Suprapubic skin (tissue), 4 donors: ENCODE measurements around the gene RIMBP2. TPM values are rescaled to one million over a fixed set of nuclear protein-coding genes. Genes with fewer than 3 reads are reported as not detected.

ENCODE experiments used
- DNase-seq, 2 donors: peaks; one replicate each; pipeline ENCODE4 v3.0.0-alpha.2; 2019; ENCODE audit warnings: low spot score in 2 of 2
- H3K27ac ChIP-seq: fragments of 200-600 bp; sonication (generic); one replicate; pipeline ENCODE4 v1.5.1; 2019
- H3K27me3 ChIP-seq: fragments of 200-600 bp; sonication (generic); one replicate; pipeline ENCODE4 v1.5.1; 2019
- H3K36me3 ChIP-seq: fragments of 200-600 bp; sonication (generic); one replicate; pipeline ENCODE4 v1.5.1; 2019
- H3K4me1 ChIP-seq: fragments of 200-600 bp; sonication (generic); one replicate; pipeline ENCODE4 v1.5.1; 2019
- H3K4me3 ChIP-seq: fragments of 200-600 bp; sonication (generic); one replicate; pipeline ENCODE4 v1.5.1; 2019; ENCODE audit warnings: mild to moderate bottlenecking
- H3K9me3 ChIP-seq: fragments of 200-600 bp; sonication (generic); one replicate; pipeline ENCODE4 v1.5.1; 2019
- EP300 ChIP-seq: sonication (generic); formaldehyde crosslinking; IDR thresholded peaks from one replicate; pipeline ENCODE4 v1.6.1; 2017; ENCODE audit warnings: antibody characterized with exemption
- POLR2A ChIP-seq, 2 donors: fragments of 450-650 bp; IDR thresholded peaks; one replicate each; pipeline ENCODE4 v1.6.1; 2017; ENCODE audit warnings: antibody characterized with exemption in 2 of 2, mild to moderate bottlenecking in 2 of 2, moderate library complexity in 2 of 2
- POLR2AphosphoS5 ChIP-seq, 3 donors: sonication (generic); formaldehyde crosslinking; IDR thresholded peaks; one replicate each; pipeline ENCODE4 v1.6.1; 2017; ENCODE audit warnings: antibody characterized with exemption in 3 of 3
- WGBS: methylation state at CpG from one replicate; pipeline ENCODE4 v1.1.5; 2018; 5-methylcytosine and 5-hydroxymethylcytosine counted together
- total RNA-seq, 4 donors: library from RNA; depleted of rRNA; stranded (reverse); fragments of >200 nt; gene quantifications; one replicate each; pipeline ENCODE4 v1.1.0, GENCODE V29; 2016
- TF ChIP-seq, protein P1 (sequence below), 2 donors: fragments of 200-600 bp in 1 of 2; fragments of 450-650 bp in 1 of 2; sonication (generic) in 1 of 2; IDR thresholded peaks; one replicate each; pipeline ENCODE4 v1.5.1; 2016 to 2019; ENCODE audit warnings: antibody characterized with exemption in 2 of 2, mild to moderate bottlenecking in 1 of 2, moderate library complexity in 1 of 2

The RIMBP2 gene
- total RNA-seq, 4 donors from 2014 or later = 2.1 to 21.8 (median 3.0) TPM

DNA sequence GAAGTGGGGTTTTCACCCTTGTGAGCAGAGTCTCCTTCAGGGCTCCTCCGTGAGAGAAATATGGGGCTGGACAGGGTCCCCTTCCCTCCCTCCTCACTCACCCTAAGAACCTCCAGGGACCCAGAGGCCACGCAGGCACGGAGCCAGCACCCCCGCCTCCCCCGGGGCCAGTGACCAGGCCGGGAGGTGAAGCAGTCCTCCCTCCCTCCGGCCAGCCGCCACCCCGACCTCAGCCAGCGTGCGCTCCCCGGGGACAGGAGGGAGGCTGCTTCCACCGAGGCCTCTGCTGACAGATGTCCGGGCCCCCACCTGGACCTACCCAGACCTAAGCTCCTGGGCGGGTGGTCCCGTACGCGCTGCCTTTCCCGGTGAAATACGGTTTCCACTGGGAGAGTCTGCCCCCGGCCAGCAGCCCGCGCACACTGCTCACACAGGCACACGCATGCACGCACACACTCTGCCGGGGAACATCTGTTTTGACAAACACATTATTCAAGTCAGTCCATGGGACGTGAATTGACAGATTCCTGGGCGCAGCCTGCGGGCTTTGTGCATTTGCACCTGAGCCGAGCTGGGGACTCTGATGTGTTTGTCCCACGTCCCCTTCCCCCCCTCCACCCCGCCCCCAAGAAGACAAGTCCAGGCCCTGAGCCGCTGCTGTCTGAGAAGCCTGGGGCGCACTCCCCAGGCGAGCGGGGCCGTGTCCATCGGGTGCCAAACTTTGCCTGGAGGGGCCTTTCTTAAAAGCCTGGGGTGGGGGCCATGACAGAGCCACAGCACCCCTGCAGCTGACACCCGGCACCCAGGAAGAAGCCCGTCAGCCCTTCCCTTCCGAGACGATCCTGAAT is 725 bp downstream of the RIMBP2 start:
- Histone ChIP-seq H3K9me3 (no peaks in the 10 kb centered on the region), H3K4me3 (peak overlapping the region; percentile 50), H3K4me1 (peaks cover 37% of the 10 kb centered on the region), H3K27me3 (peaks cover 46% of the 10 kb centered on the region), H3K27ac (no peak overlapping the region), H3K36me3 (no peaks in the 10 kb centered on the region)
- DNase-seq = no peak
- TF ChIP-seq EP300 (no peak), POLR2A (IDR thresholded peaks at IDR 0.05) (no peak), POLR2AphosphoS5 (IDR thresholded peaks at IDR 0.05) (no peak)
- TF ChIP-seq, protein P1, sequence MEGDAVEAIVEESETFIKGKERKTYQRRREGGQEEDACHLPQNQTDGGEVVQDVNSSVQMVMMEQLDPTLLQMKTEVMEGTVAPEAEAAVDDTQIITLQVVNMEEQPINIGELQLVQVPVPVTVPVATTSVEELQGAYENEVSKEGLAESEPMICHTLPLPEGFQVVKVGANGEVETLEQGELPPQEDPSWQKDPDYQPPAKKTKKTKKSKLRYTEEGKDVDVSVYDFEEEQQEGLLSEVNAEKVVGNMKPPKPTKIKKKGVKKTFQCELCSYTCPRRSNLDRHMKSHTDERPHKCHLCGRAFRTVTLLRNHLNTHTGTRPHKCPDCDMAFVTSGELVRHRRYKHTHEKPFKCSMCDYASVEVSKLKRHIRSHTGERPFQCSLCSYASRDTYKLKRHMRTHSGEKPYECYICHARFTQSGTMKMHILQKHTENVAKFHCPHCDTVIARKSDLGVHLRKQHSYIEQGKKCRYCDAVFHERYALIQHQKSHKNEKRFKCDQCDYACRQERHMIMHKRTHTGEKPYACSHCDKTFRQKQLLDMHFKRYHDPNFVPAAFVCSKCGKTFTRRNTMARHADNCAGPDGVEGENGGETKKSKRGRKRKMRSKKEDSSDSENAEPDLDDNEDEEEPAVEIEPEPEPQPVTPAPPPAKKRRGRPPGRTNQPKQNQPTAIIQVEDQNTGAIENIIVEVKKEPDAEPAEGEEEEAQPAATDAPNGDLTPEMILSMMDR (IDR thresholded peaks at IDR 0.05) = no peak
- WGBS = 2% methylated on average over 16 of the region's 42 CpGs

DNA sequence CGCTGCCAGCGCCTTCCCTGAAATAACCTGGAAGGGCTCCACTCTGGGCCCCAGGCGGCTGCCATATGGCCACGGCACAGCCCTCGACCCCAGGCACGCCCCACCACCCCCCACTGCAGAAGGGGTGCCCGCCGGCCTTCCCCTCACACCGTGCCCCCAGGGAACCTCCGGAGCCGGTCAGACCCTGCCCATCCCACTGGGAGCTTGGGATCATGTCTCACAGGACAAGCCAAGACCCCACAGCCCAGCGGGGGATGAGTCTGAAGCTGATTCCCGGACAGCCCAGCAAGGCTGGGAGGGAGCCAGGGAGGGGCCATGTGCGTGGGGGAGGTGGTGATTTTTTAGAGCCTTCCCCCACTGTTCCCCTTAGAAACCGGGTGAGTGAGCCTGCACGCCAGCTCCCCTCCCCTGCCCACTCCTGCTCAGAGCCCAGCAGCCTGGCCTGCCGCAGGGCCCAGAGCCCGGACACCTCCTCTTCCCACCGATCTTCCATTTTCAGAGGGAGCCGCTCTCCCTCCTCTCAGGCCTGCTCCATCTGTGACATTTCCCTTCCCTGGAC is 1.4 kb downstream of the RIMBP2 start:
- H3K4me1 ChIP-seq = peaks cover 37% of the 10 kb centered on the region
- H3K27me3 ChIP-seq = peaks cover 42% of the 10 kb centered on the region
- no peak for TF ChIP-seq POLR2AphosphoS5 (IDR thresholded peaks at IDR 0.05)
- TF ChIP-seq POLR2A (IDR thresholded peaks at IDR 0.05) = no peak
- TF ChIP-seq EP300 = no peak
- TF ChIP-seq, protein P1 (IDR thresholded peaks at IDR 0.05) = no peak
- H3K27ac ChIP-seq = no peak overlapping the region
- H3K36me3 ChIP-seq = no peaks in the 10 kb centered on the region
- WGBS = 0% methylated on average over 7 of the region's 20 CpGs
- no peak for DNase-seq
- H3K9me3 ChIP-seq = no peaks in the 10 kb centered on the region
- peak overlapping the region; percentile 50 for H3K4me3 ChIP-seq

DNA sequence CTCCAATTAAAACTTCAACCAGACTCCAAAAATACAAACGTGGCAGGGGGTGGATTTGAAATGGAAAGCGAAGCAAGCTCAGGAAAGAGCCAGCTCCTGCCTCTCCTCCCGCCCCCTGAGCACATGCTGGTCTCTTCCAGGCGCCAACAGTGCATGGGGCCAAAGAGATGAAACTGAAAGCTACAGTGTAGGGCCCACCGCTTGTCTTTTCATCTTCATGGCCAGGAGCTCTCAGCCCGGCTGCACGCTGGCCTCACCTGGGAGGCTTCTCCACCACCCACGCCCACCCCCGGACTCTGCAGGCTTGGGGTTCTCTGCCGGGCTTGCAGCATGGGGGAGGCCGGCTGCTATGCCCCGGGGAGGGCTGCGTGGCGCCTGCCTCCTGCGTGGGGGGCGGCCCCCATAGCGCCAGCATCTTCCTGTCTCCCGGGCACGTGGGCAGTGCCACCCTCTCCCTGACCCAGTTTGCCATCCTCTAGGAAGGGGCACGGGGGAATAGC is 2.0 kb downstream of the RIMBP2 start:
- H3K4me3 ChIP-seq = peak overlapping the region; percentile 50
- TF ChIP-seq, protein P1 (IDR thresholded peaks at IDR 0.05) = no peak
- TF ChIP-seq EP300 (no peak), POLR2A (IDR thresholded peaks at IDR 0.05) (no peak), POLR2AphosphoS5 (IDR thresholded peaks at IDR 0.05) (no peak)
- peaks cover 39% of the 10 kb centered on the region for H3K4me1 ChIP-seq
- peaks cover 46% of the 10 kb centered on the region for H3K27me3 ChIP-seq
- H3K36me3 ChIP-seq = no peaks in the 10 kb centered on the region
- DNase-seq = no peak
- WGBS = 2% methylated on average over 5 of the region's 20 CpGs
- no peak overlapping the region for H3K27ac ChIP-seq
- H3K9me3 ChIP-seq = no peaks in the 10 kb centered on the region

DNA sequence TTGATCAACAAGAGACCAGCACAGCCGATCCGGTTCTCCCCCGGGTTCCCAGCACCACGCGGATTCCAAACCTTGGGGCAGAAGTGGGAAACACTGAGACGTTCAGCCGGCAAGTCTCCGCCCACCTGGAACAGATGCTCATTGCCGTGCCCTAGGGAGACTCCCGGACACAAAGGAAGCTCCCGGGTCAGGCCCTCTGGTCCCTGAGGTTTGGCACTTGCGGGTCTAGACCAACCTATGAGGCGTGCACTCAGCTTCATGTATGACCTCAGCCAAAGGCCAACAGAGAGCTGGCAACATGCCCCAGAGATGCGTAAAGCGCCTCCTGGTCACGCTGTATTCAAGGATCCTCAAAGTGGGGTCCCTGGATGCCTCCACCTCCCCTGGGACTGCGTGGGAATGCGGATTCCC is 2.5 kb downstream of the RIMBP2 start:
- H3K27me3 ChIP-seq = peaks cover 50% of the 10 kb centered on the region
- no peaks in the 10 kb centered on the region for H3K36me3 ChIP-seq
- 15% methylated on average over 10 of the region's 18 CpGs for WGBS
- H3K27ac ChIP-seq = no peak overlapping the region
- no peak for DNase-seq
- H3K4me3 ChIP-seq = peak overlapping the region; percentile 50
- H3K9me3 ChIP-seq = no peaks in the 10 kb centered on the region
- peaks cover 40% of the 10 kb centered on the region for H3K4me1 ChIP-seq
- no peak for TF ChIP-seq EP300
- TF ChIP-seq POLR2AphosphoS5 (IDR thresholded peaks at IDR 0.05) = no peak
- TF ChIP-seq, protein P1 (IDR thresholded peaks at IDR 0.05) = no peak
- TF ChIP-seq POLR2A (IDR thresholded peaks at IDR 0.05) = no peak

DNA sequence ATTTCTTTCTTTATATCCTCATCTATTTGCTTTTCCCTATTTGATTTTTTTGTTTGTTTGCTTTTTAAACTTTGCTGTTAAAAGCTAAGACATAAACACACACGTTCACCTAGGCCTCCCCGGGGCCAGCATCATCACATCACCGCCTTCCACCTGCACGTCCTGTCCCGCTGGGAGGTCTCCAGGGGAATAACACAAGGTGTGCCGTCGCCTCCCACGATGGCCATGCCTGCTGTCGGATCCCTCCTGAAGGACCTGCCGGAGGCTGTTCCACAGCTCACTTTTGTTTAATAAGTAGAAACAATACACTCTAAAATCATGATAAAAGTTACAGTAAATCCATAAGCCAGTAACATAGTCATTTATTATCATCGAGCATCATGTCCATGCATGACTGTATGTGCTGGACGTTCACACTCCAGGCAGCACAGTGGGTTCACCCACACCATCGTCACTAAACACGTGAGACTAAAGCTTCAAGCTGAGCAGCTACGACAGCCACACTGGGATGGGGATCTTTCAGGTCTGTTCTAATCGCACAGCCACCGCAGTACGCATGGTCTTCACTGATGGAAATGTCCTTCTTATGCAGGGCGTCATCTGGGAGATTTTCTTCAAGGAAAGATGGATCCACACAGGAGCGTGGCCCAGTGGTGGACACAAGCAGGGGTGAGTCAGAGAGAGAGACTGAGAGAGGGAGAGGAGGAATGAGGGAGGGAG is 3.6 kb downstream of the RIMBP2 start:
- no peak overlapping the region for H3K27ac ChIP-seq
- TF ChIP-seq, protein P1 (IDR thresholded peaks at IDR 0.05) = no peak
- TF ChIP-seq POLR2AphosphoS5 (IDR thresholded peaks at IDR 0.05) (no peak), POLR2A (IDR thresholded peaks at IDR 0.05) (no peak), EP300 (no peak)
- H3K4me1 ChIP-seq = peaks cover 40% of the 10 kb centered on the region
- H3K4me3 ChIP-seq = no peak overlapping the region
- DNase-seq = no peak
- no peaks in the 10 kb centered on the region for H3K36me3 ChIP-seq
- no peaks in the 10 kb centered on the region for H3K9me3 ChIP-seq
- peaks cover 48% of the 10 kb centered on the region for H3K27me3 ChIP-seq
- WGBS = 75% methylated on average over 20 of the region's 20 CpGs
